DMS 273 (cell line): Measurements from ENCODE around the gene UBL4B.
"Not testable (repeated sequence)": the region's sequence is repeated elsewhere in the genome, so short reads cannot be mapped to it uniquely, and the experiment has no call there.

Experiments used
- DNase-seq: peaks from one replicate; lab custom pipeline; 2025; ENCODE audit not compliant: unreplicated experiment; lab: John Stamatoyannopoulos, UW

Gene UBL4B

GRCh38 chr1:110112143-110112542 is at the start of gene UBL4B:
TSS of gene UBL4B (plus strand) at chr1:110112443. CDS start at chr1:110112535, 92 bp downstream.
- DNase-seq: no peak

GRCh38 chr1:110062612-110063011 is 49.6 kb upstream of the UBL4B start:
- DNase-seq: no peak

- no peak for DNase-seq
Observed at GRCh38 chr1:110063781-110064180, 48.5 kb upstream of the UBL4B start.

GRCh38 chr1:110064576-110065337 is 47.5 kb upstream of the UBL4B start:
- no peak for DNase-seq

GRCh38 chr1:110065841-110066240 is 46.4 kb upstream of the UBL4B start:
- DNase-seq: no peak

GRCh38 chr1:110067479-110067892 is 44.8 kb upstream of the UBL4B start:
- DNase-seq: no peak

GRCh38 chr1:110067893-110068645 is 44.2 kb upstream of the UBL4B start:
- DNase-seq: no peak

- no peak for DNase-seq
Observed at GRCh38 chr1:110068646-110069403, 43.4 kb upstream of the UBL4B start.

- no peak for DNase-seq
Observed at GRCh38 chr1:110069404-110070281, 42.6 kb upstream of the UBL4B start.

GRCh38 chr1:110070282-110070669 is 42.0 kb upstream of the UBL4B start:
- no peak for DNase-seq

- no peak for DNase-seq
Observed at GRCh38 chr1:110070671-110071242, 41.5 kb upstream of the UBL4B start, which contains the start of gene ALX3. TSS of gene ALX3 (minus strand) at chr1:110070672. CDS start at chr1:110070612, 60 bp downstream.

GRCh38 chr1:110074166-110074565 is 38.1 kb upstream of the UBL4B start:
- DNase-seq: no peak

GRCh38 chr1:110076789-110077500 is 35.3 kb upstream of the UBL4B start:
- DNase-seq: no peak

- DNase-seq: not testable (repeated sequence)
Observed at GRCh38 chr1:110079995-110080394, 32.2 kb upstream of the UBL4B start.

- no peak for DNase-seq
Observed at GRCh38 chr1:110081061-110081460, 31.2 kb upstream of the UBL4B start.

- DNase-seq: no peak
Observed at GRCh38 chr1:110082477-110082876, 29.8 kb upstream of the UBL4B start.

- no peak for DNase-seq
Observed at GRCh38 chr1:110083061-110083865, 29.0 kb upstream of the UBL4B start.

- DNase-seq: no peak
Observed at GRCh38 chr1:110083866-110084226, 28.4 kb upstream of the UBL4B start.
